ENCODE results near the gene CIB4. TPM values are rescaled to one million over a fixed set of nuclear protein-coding genes. Genes with fewer than 3 reads are reported as not detected.

The CIB4 gene
- total RNA-seq, result not detected in 2 replicates

DNA sequence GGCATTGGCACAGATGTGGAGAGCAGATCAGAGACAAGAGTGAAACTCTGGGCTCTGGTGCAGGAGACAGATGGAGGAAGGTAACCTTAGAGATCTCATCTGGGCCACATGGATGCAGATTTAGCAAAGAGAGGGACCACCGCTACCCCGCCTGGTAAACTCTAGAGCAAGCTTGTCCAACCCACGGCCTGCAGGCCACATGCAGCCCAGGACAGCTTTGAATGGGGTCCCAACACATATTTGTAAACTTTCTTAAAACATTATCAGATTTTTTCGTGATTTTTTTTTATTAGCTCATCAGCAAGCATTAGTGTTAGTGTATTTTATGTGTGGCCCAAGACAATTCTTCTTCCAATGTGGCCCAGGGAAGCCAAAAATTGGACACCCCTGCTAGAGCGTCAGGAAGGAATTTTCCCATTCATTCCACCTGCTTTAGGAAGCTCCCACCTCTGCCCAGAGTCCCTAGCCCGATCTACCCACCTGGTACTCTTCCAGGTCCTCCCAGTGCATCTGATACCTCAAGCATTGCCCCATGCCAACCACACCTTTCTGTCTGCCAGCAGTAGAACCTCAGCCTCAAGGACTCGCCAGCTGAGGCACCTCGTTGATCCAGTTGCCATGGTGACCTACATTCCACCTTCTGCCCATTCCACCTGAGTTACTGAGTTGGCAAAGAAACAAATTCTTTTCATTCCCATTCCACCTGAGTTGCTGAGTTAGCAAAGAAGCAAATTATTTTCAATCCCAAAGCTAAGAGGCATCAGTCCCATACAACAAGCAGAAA, at the start of gene CIB4:
Gene CIB4, minus strand, starts transcription at position 586 of the 784 bp plus-strand sequence. Its CDS starts 52 bp downstream, at position 534.

Other genes starting within 250 kb of the CIB4 start
- 0.59 TPM in 1 of 2 replicates, not detected in the other for gene DRC1, start 239.4 kb downstream of the CIB4 start, total RNA-seq
- 0.06 and 0.54 TPM in 2 replicates for gene OTOF, start 163.2 kb downstream of the CIB4 start, total RNA-seq
- 1.1 and 1.2 TPM in 2 replicates for gene KCNK3, start 51.4 kb upstream of the CIB4 start, total RNA-seq
- 33.6 and 36.0 TPM in 2 replicates for gene SLC35F6, start 122.9 kb upstream of the CIB4 start, total RNA-seq
- gene CENPA, start 144.7 kb upstream of the CIB4 start, total RNA-seq, result 0.87 and 1.9 TPM in 2 replicates
- not detected in 2 replicates for gene DPYSL5, start 206.8 kb upstream of the CIB4 start, total RNA-seq

All from cardiac ventricle fibroblast (primary cell).